Neuron (in vitro differentiated cells): Measurements from ENCODE around the gene TMOD2.

Experiments used
- H2AFZ ChIP-seq: one replicate; pipeline ENCODE4 v1.6.1; 2013; ENCODE audit warnings: low read depth, mild to moderate bottlenecking, inconsistent platforms, low read length, moderate library complexity
- H3K27me3 ChIP-seq: one replicate; pipeline ENCODE4 v1.6.1; 2013; ENCODE audit warnings: low read length; ENCODE audit not compliant: insufficient read depth
- H3K36me3 ChIP-seq: one replicate; pipeline ENCODE4 v1.6.1; 2013; ENCODE audit warnings: low read length; ENCODE audit not compliant: insufficient read depth
- H3K4me1 ChIP-seq: one replicate; pipeline ENCODE4 v1.6.1; 2013; ENCODE audit warnings: low read length; ENCODE audit not compliant: insufficient read depth
- H3K4me3 ChIP-seq: 2 replicates; pipeline ENCODE4 v1.5.1; 2013; ENCODE audit warnings: mild to moderate bottlenecking, low read length, moderate library complexity
- H3K9me3 ChIP-seq: one replicate; pipeline ENCODE4 v1.6.1; 2013; ENCODE audit warnings: low read length

TMOD2 gene

GRCh38 chr15:51750792-51751696 is at the start of gene TMOD2:
Gene TMOD2 (plus strand): TSS chr15:51751597. CDS start chr15:51766442, 14,845 bp downstream.
- no peaks in the 10 kb centered on the region for H3K36me3 ChIP-seq
- H3K4me3 ChIP-seq: peak within 1 kb of the TSS; percentile 74
- H3K27me3 ChIP-seq: peaks cover 33% of the 10 kb centered on the region

DNA sequence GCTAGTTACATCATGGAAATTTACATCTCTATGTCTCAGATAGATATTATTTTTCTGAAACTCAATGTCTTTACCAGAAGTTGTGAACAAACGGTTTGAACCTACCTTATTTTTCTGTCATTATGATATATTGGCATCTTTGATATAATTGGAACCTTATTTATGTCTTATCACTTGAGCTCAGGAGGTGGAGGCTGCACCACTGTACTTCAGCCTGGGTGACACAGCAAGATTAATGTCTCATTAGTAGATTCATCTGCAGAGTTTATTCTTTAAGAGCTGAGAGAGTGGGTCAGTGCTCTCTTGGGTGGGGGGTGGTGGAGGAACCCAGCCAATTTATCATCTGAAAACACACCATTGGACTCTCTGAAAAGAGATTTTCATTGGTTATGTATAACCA is 48.7 kb upstream of the TMOD2 start:
- Histone ChIP-seq H3K36me3 (peaks cover 10% of the 10 kb centered on the region), H3K27me3 (no peaks in the 10 kb centered on the region), H2AFZ (no peak overlapping the region), H3K4me3 (no peak overlapping the region), H3K4me1 (no peaks in the 10 kb centered on the region), H3K9me3 (no peaks in the 10 kb centered on the region)

More at GRCh38 chr15:51750792-51751696, at the start of gene TMOD2:
- peak within 1 kb of the TSS; percentile 87 for H2AFZ ChIP-seq
- peaks cover 10% of the 10 kb centered on the region for H3K4me1 ChIP-seq
- H3K9me3 ChIP-seq: no peaks in the 10 kb centered on the region

DNA sequence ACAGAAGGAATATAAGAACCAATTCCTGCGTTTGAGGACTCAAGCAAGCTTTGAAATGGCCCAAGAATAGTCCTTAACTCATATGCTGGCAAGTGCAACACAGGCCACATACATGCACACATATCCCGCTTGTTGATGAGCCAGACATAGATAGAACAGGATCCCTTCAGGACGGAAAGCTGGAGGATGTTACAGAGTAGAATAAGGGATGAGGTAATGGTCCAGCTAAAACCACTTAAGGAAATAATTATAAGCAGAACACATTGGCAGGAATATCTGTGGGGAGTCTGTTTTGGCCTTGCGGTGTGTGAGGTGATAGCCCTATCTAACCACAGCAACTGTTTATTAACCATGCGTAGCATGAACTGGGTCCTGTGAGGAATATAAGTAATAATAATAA is 45.1 kb upstream of the TMOD2 start:
- Histone ChIP-seq H3K36me3 (peaks cover 6% of the 10 kb centered on the region), H3K9me3 (no peaks in the 10 kb centered on the region), H2AFZ (no peak overlapping the region), H3K4me3 (no peak overlapping the region), H3K4me1 (no peaks in the 10 kb centered on the region), H3K27me3 (no peaks in the 10 kb centered on the region)

- H3K9me3 ChIP-seq: no peaks in the 10 kb centered on the region
- H2AFZ ChIP-seq: no peak overlapping the region
- no peaks in the 10 kb centered on the region for H3K27me3 ChIP-seq
- H3K4me3 ChIP-seq: no peak overlapping the region
- H3K36me3 ChIP-seq: peaks cover 3% of the 10 kb centered on the region
- H3K4me1 ChIP-seq: no peaks in the 10 kb centered on the region
Measured at GRCh38 chr15:51706926-51707608, 44.3 kb upstream of the TMOD2 start.

GRCh38 chr15:51708013-51708412 is 43.4 kb upstream of the TMOD2 start:
- Histone ChIP-seq H3K9me3 (no peaks in the 10 kb centered on the region), H3K27me3 (no peaks in the 10 kb centered on the region), H2AFZ (no peak overlapping the region), H3K4me1 (no peaks in the 10 kb centered on the region), H3K4me3 (no peak overlapping the region), H3K36me3 (no peaks in the 10 kb centered on the region)

- Histone ChIP-seq H3K27me3 (no peaks in the 10 kb centered on the region), H3K4me1 (no peaks in the 10 kb centered on the region), H3K9me3 (no peaks in the 10 kb centered on the region), H3K36me3 (no peaks in the 10 kb centered on the region), H2AFZ (no peak overlapping the region), H3K4me3 (no peak overlapping the region)
Measured at GRCh38 chr15:51709031-51709430, 42.4 kb upstream of the TMOD2 start.

GRCh38 chr15:51714162-51714561 is 37.2 kb upstream of the TMOD2 start:
- Histone ChIP-seq H2AFZ (no peak overlapping the region), H3K4me1 (peaks cover 4% of the 10 kb centered on the region), H3K4me3 (no peak overlapping the region), H3K36me3 (no peaks in the 10 kb centered on the region), H3K27me3 (no peaks in the 10 kb centered on the region), H3K9me3 (no peaks in the 10 kb centered on the region)

DNA sequence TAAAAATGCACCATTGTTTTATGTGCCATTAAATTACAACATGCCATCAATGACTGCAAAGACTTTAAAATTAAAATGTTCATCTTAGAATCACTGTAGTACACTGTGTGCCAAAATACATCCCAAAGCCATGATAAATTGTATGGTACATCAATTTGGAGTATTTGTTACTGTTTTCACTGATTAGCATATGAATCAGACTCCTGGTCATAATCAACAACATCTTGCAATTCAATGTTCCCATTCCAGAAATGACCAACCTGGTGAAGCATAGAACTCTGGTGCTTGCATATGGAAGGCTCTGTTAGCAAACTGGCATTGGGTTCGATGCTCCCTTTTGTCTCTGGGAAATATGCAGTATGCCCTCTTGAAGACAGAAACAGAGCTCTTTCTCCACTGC is 36.5 kb upstream of the TMOD2 start:
- Histone ChIP-seq H3K4me1 (peaks cover 4% of the 10 kb centered on the region), H3K36me3 (no peaks in the 10 kb centered on the region), H3K4me3 (no peak overlapping the region), H2AFZ (no peak overlapping the region), H3K9me3 (no peaks in the 10 kb centered on the region), H3K27me3 (no peaks in the 10 kb centered on the region)

DNA sequence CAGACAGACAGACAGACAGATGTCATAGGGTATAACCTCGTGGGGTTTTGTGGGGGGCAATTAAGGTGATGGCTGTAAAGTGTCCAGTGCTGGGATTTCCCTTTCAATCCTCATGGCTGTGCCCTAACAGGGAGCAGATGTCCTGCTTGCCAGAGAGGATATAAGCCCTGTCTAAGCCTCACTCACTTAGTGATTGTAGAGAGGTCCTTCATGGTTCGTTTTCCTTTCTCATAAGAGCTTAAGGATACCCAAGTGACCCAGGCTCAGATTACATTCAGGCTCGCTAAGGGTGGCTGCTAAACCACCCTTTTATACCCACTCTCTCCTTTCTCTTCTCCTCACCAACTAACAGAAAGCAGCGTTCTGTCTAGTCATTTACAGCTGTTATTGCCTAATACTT is 33.2 kb upstream of the TMOD2 start:
- no peak overlapping the region for H2AFZ ChIP-seq
- H3K4me1 ChIP-seq: peaks cover 4% of the 10 kb centered on the region
- no peaks in the 10 kb centered on the region for H3K27me3 ChIP-seq
- no peaks in the 10 kb centered on the region for H3K9me3 ChIP-seq
- no peak overlapping the region for H3K4me3 ChIP-seq
- no peaks in the 10 kb centered on the region for H3K36me3 ChIP-seq

GRCh38 chr15:51718746-51719145 is 32.7 kb upstream of the TMOD2 start:
- no peak overlapping the region for H2AFZ ChIP-seq
- no peaks in the 10 kb centered on the region for H3K9me3 ChIP-seq
- H3K4me3 ChIP-seq: no peak overlapping the region
- H3K36me3 ChIP-seq: no peaks in the 10 kb centered on the region
- peaks cover 4% of the 10 kb centered on the region for H3K4me1 ChIP-seq
- no peaks in the 10 kb centered on the region for H3K27me3 ChIP-seq

GRCh38 chr15:51720201-51720995 is 31.0 kb upstream of the TMOD2 start:
- no peak overlapping the region for H3K4me3 ChIP-seq
- H2AFZ ChIP-seq: no peak overlapping the region
- peaks cover 6% of the 10 kb centered on the region for H3K4me1 ChIP-seq
- no peaks in the 10 kb centered on the region for H3K9me3 ChIP-seq
- no peaks in the 10 kb centered on the region for H3K36me3 ChIP-seq
- no peaks in the 10 kb centered on the region for H3K27me3 ChIP-seq

- Histone ChIP-seq H3K36me3 (no peaks in the 10 kb centered on the region), H3K4me3 (no peak overlapping the region), H3K9me3 (no peaks in the 10 kb centered on the region), H3K27me3 (no peaks in the 10 kb centered on the region), H2AFZ (no peak overlapping the region), H3K4me1 (peaks cover 11% of the 10 kb centered on the region)
Measured at GRCh38 chr15:51721199-51721960, 30.0 kb upstream of the TMOD2 start.
